Nephron progenitor cell (in vitro differentiated cells): ENCODE results near the gene GALNT12.

Source experiments
- DNase-seq: peaks from one replicate; pipeline ENCODE4 v3.0.0; 2021
- H3K27ac Mint-ChIP-seq: 2 replicates; pipeline ENCODE4 v1.8.0; 2021; ENCODE audit warnings: mild to moderate bottlenecking, moderate library complexity, mixed read lengths
- H3K27me3 Mint-ChIP-seq: 2 replicates; pipeline ENCODE4 v1.8.0; 2021; ENCODE audit warnings: mild to moderate bottlenecking, low read depth, mixed read lengths; ENCODE audit not compliant: poor library complexity
- H3K36me3 Mint-ChIP-seq: 2 replicates; pipeline ENCODE4 v1.8.0; 2021; ENCODE audit warnings: low read depth, mixed read lengths
- H3K4me1 Mint-ChIP-seq: 2 replicates; pipeline ENCODE4 v1.8.0; 2021; ENCODE audit warnings: mixed read lengths
- H3K4me3 Mint-ChIP-seq: 2 replicates; pipeline ENCODE4 v1.8.0; 2021; ENCODE audit warnings: mild to moderate bottlenecking, moderate library complexity, mixed read lengths
- H3K9me3 Mint-ChIP-seq: 2 replicates; pipeline ENCODE4 v1.8.0; 2021; ENCODE audit warnings: mild to moderate bottlenecking, moderate library complexity, mixed read lengths
- TF ChIP-seq, protein P1 (sequence below): fragments of 200-600 bp; sonication (generic); IDR thresholded peaks from 2 replicates; pipeline ENCODE4 v1.5.0; 2021; ENCODE audit warnings: antibody characterized with exemption

Gene GALNT12

DNA sequence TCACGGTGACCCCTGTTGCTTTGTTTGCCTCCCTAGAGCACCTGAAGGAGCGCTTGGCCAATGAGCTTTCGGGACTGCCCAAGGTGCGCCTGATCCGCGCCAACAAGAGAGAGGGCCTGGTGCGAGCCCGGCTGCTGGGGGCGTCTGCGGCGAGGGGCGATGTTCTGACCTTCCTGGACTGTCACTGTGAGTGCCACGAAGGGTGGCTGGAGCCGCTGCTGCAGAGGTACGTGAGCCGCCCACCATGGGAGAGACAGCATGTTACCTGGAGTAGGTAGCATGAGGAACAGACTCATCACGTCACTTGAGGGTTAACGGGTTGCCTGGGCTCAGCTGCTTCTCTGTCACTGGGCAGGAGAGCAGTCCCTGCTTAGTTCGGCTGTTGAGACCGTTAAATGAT is 19.2 kb downstream of the GALNT12 start:
- H3K4me3 Mint-ChIP-seq = no peak overlapping the region
- no peaks in the 10 kb centered on the region for H3K9me3 Mint-ChIP-seq
- peaks cover 8% of the 10 kb centered on the region for H3K27me3 Mint-ChIP-seq
- no peak overlapping the region for H3K27ac Mint-ChIP-seq
- peaks cover 5% of the 10 kb centered on the region for H3K4me1 Mint-ChIP-seq
- TF ChIP-seq, protein P1, sequence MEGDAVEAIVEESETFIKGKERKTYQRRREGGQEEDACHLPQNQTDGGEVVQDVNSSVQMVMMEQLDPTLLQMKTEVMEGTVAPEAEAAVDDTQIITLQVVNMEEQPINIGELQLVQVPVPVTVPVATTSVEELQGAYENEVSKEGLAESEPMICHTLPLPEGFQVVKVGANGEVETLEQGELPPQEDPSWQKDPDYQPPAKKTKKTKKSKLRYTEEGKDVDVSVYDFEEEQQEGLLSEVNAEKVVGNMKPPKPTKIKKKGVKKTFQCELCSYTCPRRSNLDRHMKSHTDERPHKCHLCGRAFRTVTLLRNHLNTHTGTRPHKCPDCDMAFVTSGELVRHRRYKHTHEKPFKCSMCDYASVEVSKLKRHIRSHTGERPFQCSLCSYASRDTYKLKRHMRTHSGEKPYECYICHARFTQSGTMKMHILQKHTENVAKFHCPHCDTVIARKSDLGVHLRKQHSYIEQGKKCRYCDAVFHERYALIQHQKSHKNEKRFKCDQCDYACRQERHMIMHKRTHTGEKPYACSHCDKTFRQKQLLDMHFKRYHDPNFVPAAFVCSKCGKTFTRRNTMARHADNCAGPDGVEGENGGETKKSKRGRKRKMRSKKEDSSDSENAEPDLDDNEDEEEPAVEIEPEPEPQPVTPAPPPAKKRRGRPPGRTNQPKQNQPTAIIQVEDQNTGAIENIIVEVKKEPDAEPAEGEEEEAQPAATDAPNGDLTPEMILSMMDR = no peak
- DNase-seq = no peak
- H3K36me3 Mint-ChIP-seq = no peaks in the 10 kb centered on the region

DNA sequence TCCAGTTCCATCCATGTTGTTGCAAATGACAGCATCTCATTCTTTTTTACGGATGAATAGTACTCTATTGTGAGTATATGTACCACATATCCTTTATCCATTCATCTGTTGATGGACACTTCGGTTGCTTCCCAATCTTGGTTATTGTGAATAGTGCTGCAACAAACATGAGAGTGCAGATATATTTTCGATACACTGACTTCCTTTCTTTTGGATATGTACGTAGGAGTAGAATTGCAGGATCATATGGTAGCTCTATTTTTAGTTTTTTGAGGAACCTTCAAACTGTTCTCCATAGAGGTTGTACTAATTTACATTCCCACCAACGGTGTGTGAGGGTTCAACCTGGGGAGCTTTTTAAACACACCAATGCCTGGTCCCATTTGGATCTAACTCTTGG is 22.3 kb downstream of the GALNT12 start:
- Mint-ChIP-seq H3K27ac (no peak overlapping the region), H3K27me3 (peaks cover 3% of the 10 kb centered on the region), H3K4me1 (peaks cover 16% of the 10 kb centered on the region), H3K36me3 (no peaks in the 10 kb centered on the region), H3K9me3 (no peaks in the 10 kb centered on the region), H3K4me3 (no peak overlapping the region)
- DNase-seq = no peak
- TF ChIP-seq, protein P1 = no peak

DNA sequence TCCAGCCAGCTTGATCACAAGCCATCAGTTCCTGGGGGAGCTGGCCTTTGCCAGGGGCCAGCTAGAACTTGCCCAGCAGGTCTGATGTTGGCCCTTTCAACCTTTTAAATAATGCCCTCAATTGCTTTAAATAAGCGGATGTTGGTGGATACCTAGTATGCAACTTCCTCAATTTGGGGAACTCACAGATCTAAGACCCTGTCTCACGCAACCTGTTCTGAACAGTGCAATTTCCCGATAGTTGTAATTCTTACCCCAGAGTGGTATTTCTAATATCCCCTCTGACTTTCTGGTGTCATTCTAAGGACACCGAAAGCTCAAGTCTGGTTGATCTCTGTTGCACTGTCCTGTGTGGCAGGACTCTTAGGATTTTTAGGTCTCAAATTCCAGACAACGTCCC is 23.1 kb downstream of the GALNT12 start:
- no peaks in the 10 kb centered on the region for H3K9me3 Mint-ChIP-seq
- H3K27me3 Mint-ChIP-seq = peaks cover 3% of the 10 kb centered on the region
- H3K36me3 Mint-ChIP-seq = no peaks in the 10 kb centered on the region
- H3K4me3 Mint-ChIP-seq = no peak overlapping the region
- TF ChIP-seq, protein P1 = no peak
- peaks cover 16% of the 10 kb centered on the region for H3K4me1 Mint-ChIP-seq
- H3K27ac Mint-ChIP-seq = no peak overlapping the region
- DNase-seq = no peak

DNA sequence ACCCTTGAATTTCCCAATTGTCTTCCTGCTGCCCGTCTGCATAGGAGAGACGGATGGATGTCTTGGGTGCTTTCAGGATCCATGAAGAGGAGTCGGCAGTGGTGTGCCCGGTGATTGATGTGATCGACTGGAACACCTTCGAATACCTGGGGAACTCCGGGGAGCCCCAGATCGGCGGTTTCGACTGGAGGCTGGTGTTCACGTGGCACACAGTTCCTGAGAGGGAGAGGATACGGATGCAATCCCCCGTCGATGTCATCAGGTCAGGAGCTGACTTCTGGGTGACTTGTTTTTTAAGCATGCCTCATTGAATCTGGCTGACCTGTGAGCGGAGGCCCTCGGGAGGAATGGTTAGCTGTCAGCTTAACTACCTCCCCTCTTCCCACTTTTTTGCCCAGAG is 24.2 kb downstream of the GALNT12 start:
- H3K36me3 Mint-ChIP-seq = no peaks in the 10 kb centered on the region
- H3K27me3 Mint-ChIP-seq = peaks cover 3% of the 10 kb centered on the region
- H3K9me3 Mint-ChIP-seq = no peaks in the 10 kb centered on the region

DNA sequence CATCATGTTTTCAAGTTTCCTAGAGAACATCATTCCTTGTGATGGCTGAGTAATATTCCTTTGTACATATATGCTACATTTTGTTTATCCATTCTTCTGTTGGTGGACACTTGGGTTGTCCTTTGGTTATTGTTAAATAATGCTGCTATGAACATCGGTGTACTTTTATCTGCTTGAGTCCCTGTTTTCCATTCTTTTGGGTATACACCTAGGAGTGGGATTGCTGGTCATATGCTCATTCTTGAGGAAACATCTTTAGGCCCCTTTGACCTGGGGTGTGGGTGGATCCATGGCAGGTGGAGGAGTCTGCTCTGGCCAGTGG is 25.3 kb downstream of the GALNT12 start:
- no peak for DNase-seq
- H3K27ac Mint-ChIP-seq = no peak overlapping the region
- H3K4me1 Mint-ChIP-seq = peaks cover 16% of the 10 kb centered on the region
- TF ChIP-seq, protein P1 = no peak
- H3K27me3 Mint-ChIP-seq = no peaks in the 10 kb centered on the region
- H3K36me3 Mint-ChIP-seq = no peaks in the 10 kb centered on the region
- H3K4me3 Mint-ChIP-seq = no peak overlapping the region
- H3K9me3 Mint-ChIP-seq = no peaks in the 10 kb centered on the region

More for the DNA sequence above, 24.2 kb downstream of the GALNT12 start:
- no peak overlapping the region for H3K27ac Mint-ChIP-seq
- no peak for DNase-seq
- peaks cover 16% of the 10 kb centered on the region for H3K4me1 Mint-ChIP-seq
- TF ChIP-seq, protein P1 = no peak
- H3K4me3 Mint-ChIP-seq = no peak overlapping the region

DNA sequence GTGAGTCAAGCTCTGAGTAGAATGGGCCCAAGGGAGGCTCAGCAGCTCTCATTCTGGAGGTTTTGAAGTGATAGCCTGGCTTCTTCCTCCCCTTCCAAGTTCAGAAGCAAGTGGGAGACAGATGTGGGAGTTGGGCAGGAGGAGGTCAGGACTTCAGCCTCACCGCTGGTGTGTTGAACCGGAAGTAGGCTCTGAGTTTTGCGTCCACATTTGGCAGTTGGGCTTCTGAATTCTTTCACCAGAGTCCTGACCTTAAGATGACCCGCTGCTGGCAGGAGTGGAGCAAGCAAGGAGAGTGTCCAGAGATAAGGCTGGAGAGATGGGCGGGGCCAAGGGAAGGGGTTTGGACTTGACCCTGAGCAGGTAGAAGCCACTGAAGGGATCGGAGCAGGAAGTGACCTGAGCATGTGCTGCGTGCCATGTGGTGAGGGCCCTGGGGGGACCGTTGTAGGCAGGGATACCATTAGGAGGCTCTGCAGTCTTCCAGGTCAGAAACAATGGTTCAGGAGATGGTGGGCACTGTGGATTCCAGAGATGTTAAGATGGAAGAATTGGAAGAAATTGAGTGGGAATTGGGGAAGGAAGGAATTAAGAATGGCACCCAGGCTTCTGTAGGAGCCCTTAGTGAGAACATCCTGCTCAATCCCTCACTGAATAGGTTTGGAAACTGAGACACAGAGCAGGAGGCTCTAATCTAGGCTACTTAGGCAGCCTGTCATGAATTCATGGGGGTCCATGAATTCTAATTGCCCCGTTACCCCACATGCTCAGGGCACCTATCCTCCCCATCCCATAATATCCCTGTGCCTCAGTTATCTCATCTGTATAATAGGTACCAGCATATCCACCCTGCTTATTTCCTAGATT is 25.9 kb downstream of the GALNT12 start:
- Mint-ChIP-seq H3K4me3 (no peak overlapping the region), H3K27ac (no peak overlapping the region), H3K36me3 (no peaks in the 10 kb centered on the region), H3K27me3 (no peaks in the 10 kb centered on the region), H3K4me1 (peaks cover 16% of the 10 kb centered on the region), H3K9me3 (no peaks in the 10 kb centered on the region)
- no peak for DNase-seq
- TF ChIP-seq, protein P1 = no peak
